Measurements from ENCODE around the gene TSPAN14. TPM values are rescaled to one million over a fixed set of nuclear protein-coding genes. Genes with fewer than 3 reads are reported as not detected.

TSPAN14 gene
- total RNA-seq, 1 donor from 2014 or later, result 161 TPM

DNA sequence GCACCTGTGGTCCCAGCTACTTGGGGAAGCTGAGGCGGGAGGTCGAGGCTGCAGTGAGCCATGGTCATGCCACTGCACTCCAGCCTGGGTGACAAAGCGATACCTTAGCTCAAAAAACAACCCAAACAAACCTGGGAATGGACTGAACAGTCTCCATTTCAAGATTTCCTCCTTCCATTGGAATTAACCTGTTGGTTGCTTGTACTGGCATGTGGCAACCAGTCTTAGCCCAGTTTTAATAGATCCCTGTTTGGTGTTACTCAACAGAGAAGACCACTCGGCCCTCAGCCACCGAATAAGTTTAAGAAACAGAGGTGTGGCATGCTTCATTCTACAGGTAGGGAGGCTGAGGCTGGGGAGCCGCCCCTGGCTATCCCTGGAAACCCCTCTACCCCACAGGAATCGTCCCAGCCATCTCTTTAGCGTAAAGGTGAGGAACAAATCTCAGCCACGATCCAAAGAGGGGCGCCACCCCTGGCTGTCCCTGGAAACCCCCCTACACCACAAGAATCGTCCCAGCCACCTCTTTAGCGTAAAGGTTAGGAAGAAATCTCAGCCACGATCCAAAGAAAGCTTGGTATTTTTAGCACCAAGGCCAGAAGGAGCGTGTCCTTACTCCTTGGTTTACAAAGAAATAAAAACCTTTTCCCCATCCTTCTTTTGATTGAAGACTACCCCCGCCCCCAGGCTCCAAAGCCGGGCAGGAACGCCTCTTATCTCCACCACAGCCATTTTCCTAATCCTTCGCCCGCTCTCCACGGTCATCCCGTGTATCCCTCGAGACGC lies 861 bp upstream of the TSPAN14 start:
- intact Hi-C loops (cut with DNase I), result loop anchor here (2.0 kb wide), 1 partner anchor 66 kb away; no protein-coding TSS in a partner anchor
- no peaks in the 10 kb centered on the region for H3K9me3 ChIP-seq
- H3K4me1 ChIP-seq, result peaks cover 3 to 12% of the 10 kb centered on the region in 2 donors
- H3K4me3 ChIP-seq, result peak overlapping the region; percentile 41 to 64
- TF ChIP-seq, protein P1, sequence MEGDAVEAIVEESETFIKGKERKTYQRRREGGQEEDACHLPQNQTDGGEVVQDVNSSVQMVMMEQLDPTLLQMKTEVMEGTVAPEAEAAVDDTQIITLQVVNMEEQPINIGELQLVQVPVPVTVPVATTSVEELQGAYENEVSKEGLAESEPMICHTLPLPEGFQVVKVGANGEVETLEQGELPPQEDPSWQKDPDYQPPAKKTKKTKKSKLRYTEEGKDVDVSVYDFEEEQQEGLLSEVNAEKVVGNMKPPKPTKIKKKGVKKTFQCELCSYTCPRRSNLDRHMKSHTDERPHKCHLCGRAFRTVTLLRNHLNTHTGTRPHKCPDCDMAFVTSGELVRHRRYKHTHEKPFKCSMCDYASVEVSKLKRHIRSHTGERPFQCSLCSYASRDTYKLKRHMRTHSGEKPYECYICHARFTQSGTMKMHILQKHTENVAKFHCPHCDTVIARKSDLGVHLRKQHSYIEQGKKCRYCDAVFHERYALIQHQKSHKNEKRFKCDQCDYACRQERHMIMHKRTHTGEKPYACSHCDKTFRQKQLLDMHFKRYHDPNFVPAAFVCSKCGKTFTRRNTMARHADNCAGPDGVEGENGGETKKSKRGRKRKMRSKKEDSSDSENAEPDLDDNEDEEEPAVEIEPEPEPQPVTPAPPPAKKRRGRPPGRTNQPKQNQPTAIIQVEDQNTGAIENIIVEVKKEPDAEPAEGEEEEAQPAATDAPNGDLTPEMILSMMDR (IDR thresholded peaks at IDR 0.05), result no peak
- H3K36me3 ChIP-seq, result no peaks in the 10 kb centered on the region
- peak overlapping the region; percentile 87 to 89 for H3K27ac ChIP-seq
- H3K27me3 ChIP-seq, result no peaks in the 10 kb centered on the region
- DNase-seq (ENCODE audit: low spot score in 2 of 2), result no peak

DNA sequence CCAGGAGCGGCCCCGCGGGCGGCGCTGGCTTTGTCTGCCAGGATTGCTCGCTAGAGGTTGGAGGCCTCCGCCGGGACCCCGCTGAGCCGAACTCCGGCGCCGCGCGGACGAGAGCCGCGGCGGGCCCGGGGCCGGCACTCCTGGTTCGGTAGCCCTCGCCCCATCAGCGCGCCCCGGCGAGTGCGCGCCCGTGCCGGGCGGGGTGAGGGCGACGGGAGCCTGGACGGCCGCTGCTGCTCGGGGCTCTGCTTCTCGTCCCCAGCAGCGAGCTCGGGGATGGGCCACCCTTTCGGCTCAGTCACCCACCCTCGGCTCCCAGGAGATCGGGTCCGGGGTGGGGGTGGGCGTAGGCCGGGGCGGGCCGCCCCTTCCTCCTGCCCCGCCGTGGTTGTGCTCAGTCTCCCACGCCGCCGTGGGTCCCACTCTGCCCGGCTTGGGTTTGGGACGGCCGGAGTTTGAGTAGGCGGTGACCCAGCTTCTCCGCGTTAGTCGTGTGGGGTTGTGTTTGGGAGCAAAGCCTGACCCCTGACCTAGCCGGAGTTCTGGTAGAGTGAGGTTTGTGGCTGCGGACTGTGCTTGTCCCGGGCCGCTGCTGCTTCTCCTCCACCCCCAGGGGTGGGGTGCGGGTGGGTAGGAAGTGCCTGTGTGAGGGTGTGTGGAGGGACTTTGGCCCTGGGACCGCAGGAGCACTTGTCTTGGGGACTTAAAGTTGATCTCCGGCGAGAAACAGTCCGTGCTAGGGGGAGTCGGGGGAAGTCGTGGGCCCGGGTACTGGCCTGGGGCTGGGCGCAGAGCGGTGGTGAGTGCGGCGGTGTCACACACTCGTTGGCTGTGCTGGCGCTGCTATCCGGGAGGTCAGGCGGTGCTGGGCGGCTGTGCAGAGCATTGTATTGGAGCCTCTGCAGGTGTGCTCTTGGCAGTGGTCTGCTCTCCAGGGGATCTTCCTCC lies 677 bp downstream of the TSPAN14 start:
- intact Hi-C loops (cut with DNase I), result loop anchor here (2.0 kb wide), 2 partner anchors 46 to 50 kb away; partner anchors contain the start of gene PRXL2A
- H3K4me3 ChIP-seq, result peak overlapping the region; percentile 80 to 93
- DNase-seq (ENCODE audit: low spot score in 2 of 2), result no peak
- H3K9me3 ChIP-seq, result no peaks in the 10 kb centered on the region
- H3K27me3 ChIP-seq, result no peaks in the 10 kb centered on the region
- no peaks in the 10 kb centered on the region for H3K36me3 ChIP-seq
- peaks cover 3 to 19% of the 10 kb centered on the region in 2 donors for H3K4me1 ChIP-seq
- peak overlapping the region; percentile 92 to 94 for H3K27ac ChIP-seq
- TF ChIP-seq, protein P1 (IDR thresholded peaks at IDR 0.05), result no peak

DNA sequence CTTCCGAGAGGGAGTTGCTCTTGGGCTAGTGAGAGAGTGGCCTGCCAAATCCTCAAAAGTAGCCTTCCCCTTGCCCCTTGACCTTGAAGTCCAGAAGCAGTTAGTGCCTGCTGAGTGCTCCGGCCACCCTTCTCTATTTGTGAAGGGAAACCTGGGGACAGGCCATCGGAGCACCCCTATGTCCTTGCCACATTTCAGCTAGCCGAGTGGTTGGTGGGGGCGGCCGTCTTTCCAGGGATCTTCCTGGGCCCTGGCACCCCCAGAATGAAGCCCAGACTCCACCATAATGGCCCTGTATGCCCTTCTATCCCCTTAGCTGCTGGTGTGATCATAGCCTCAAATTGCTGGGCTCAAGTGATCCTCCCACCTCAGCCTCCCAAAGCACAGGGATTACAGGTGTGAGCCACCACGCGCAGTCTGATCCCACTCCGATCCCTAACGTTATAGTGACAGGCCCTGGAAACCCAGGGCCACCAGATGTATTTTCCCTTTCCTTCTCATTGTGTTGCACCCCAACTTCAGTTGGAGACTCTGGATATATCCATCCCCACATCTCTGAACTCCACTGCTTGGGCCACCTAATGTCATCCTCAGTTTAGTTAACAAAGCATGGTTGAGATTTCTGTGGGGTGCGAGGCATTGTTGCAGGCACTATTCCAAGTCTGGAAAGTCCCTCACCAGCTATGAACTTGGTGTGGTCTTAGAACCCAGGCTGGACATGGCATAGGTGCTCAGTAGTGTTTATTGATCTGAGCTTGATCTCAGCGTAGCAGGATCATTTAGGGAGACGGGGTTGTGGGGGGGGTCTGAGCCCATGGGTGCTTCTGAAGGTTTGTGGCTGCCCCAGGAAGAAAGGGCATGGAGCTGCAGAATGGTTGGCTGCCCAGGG lies 1.6 kb downstream of the TSPAN14 start:
- peaks cover 3 to 25% of the 10 kb centered on the region in 2 donors for H3K4me1 ChIP-seq
- DNase-seq (ENCODE audit: low spot score in 2 of 2), result no peak
- H3K36me3 ChIP-seq, result no peaks in the 10 kb centered on the region
- peak overlapping the region; percentile 92 to 94 for H3K27ac ChIP-seq
- H3K4me3 ChIP-seq, result peak overlapping the region; percentile 80 to 93
- no peaks in the 10 kb centered on the region for H3K9me3 ChIP-seq
- TF ChIP-seq, protein P1 (IDR thresholded peaks at IDR 0.05), result no peak
- H3K27me3 ChIP-seq, result no peaks in the 10 kb centered on the region
- intact Hi-C loops (cut with DNase I), result loop anchor here (2.0 kb wide), 2 partner anchors 47 to 49 kb away; partner anchors contain the start of gene PRXL2A

DNA sequence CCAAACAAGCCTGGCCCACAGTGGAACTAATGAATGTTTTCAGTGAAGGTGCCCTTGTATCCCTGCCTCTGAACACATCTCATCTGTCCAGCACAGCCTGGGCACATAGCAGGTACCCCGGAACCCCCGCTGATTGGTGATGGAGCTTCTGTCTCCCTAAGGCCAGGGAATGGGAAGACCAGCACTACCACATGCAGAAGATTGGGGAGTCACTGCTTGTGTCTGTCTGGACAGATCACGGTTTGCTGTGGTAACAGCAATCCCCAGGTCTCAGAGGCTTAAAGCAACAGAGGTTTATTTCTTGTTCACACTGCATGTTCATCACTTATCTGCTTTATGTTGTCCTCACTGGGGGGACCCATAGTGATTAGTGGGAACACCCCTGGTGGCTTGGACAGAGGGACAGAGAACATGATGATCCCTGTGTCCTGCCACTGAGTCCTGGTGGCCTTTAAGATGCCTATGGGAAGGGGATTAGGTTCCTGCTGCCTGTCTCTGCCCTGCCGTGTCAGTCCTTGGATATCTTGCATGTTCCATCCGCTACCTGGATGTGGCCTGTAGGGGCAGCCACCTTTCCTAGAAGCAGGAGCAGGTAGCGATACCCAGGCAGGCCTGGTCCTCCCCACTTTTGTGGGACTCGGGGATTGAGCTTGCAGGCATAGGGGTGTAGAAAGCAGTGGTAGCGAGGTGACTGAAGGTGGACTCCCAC lies 3.6 kb downstream of the TSPAN14 start:
- intact Hi-C loops (cut with DNase I), result no loop called here
- H3K27me3 ChIP-seq, result no peaks in the 10 kb centered on the region
- peaks cover 8 to 40% of the 10 kb centered on the region in 2 donors for H3K4me1 ChIP-seq
- TF ChIP-seq, protein P1 (IDR thresholded peaks at IDR 0.05), result no peak
- DNase-seq (ENCODE audit: low spot score in 2 of 2), result no peak
- no peak overlapping the region for H3K4me3 ChIP-seq
- H3K36me3 ChIP-seq, result no peaks in the 10 kb centered on the region
- H3K9me3 ChIP-seq, result no peaks in the 10 kb centered on the region
- H3K27ac ChIP-seq, result no peak overlapping the region

Measured in ascending aorta (tissue), 2 donors.